Right lobe of liver (tissue), 4 donors: ENCODE data around the gene COPS7B.
A peak's percentile ranks its signal among the peaks of the same experiment; 100 is the strongest.

Experiments used
- CTCF ChIP-seq, 4 donors: fragments of 200-600 bp in 3 of 4; fragments of 450-650 bp in 1 of 4; IDR thresholded peaks; one replicate each; pipeline versions ENCODE4 v1.5.1 to v1.8.0; 2016 to 2022; ENCODE audit warnings: antibody characterized with exemption in 4 of 4, mild to moderate bottlenecking in 2 of 4
- POLR2A ChIP-seq: fragments of 450-650 bp; IDR thresholded peaks from one replicate; pipeline ENCODE4 v1.6.1; 2017; ENCODE audit warnings: antibody characterized with exemption, mild to moderate bottlenecking
- donor health status: DM: no; HTN: no; CAD: no.
- donor health status: DM: no; HTN: no; CAD: no.
- donor health status: DM: no; HTN: yes; CAD: no.

- TF ChIP-seq POLR2A (no peak), CTCF (IDR thresholded peaks at IDR 0.05) (peak; percentile 40 to 60 (median 52))
These were observed 9.5 kb downstream of the COPS7B start for GRCh38 chr2:231795525-231796327.
